SK-N-MC (cell line): ENCODE measurements around the gene EID2B.
A peak's percentile ranks its signal among the peaks of the same experiment; 100 is the strongest.

Source experiments
- DNase-seq: peaks from one replicate; pipeline ENCODE4 v3.0.0-alpha.2; 2011; ENCODE audit warnings: low read depth, low spot score
- H3K27ac ChIP-seq: fragments of 200-600 bp; sonication (generic); 2 replicates; pipeline ENCODE4 v1.5.1; 2016; ENCODE audit warnings: mixed run types
- H3K36me3 ChIP-seq: fragments of 200-600 bp; sonication (generic); 2 replicates; pipeline ENCODE4 v1.6.1; 2017; ENCODE audit warnings: antibody characterized with exemption, low read length, mixed read lengths; ENCODE audit not compliant: insufficient read depth
- H3K4me3 ChIP-seq: fragments of 200-600 bp; sonication (generic); 2 replicates; pipeline ENCODE4 v1.5.1; 2016
- H3K9ac ChIP-seq: fragments of 200-600 bp; sonication (generic); 2 replicates; pipeline ENCODE4 v1.8.0; 2017; ENCODE audit warnings: mixed run types, mixed read lengths; ENCODE audit not compliant: insufficient read length
- H3K9me3 ChIP-seq: fragments of 200-600 bp; sonication (generic); 2 replicates; pipeline ENCODE4 v1.6.1; 2017; ENCODE audit warnings: low read depth, mild to moderate bottlenecking, antibody characterized with exemption, low read length, moderate library complexity, mixed read lengths
- EZH2 ChIP-seq: fragments of 200-600 bp; sonication (generic); IDR thresholded peaks from one replicate; pipeline ENCODE4 v1.6.1; 2017; ENCODE audit warnings: antibody characterized with exemption
- FOXP2 ChIP-seq: optimal IDR thresholded peaks from 2 replicates; pipeline ENCODE3; 2011; ENCODE audit warnings: mild to moderate bottlenecking, moderate library complexity; ENCODE audit not compliant: insufficient read depth; ENCODE audit errors: extremely low read length, control extremely low read depth
- POLR2AphosphoS5 ChIP-seq: IDR thresholded peaks from 2 replicates; pipeline ENCODE4 v1.6.1; 2012; ENCODE audit warnings: mild to moderate bottlenecking, low read depth, low read length, borderline replicate concordance

EID2B gene, protein sequence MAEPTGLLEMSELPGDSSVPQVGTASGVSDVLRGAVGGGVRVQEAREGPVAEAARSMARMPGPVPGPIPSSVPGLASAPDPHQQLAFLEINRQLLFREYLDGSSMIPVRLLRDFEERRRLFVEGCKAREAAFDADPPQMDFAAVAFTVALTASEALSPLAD

DNA sequence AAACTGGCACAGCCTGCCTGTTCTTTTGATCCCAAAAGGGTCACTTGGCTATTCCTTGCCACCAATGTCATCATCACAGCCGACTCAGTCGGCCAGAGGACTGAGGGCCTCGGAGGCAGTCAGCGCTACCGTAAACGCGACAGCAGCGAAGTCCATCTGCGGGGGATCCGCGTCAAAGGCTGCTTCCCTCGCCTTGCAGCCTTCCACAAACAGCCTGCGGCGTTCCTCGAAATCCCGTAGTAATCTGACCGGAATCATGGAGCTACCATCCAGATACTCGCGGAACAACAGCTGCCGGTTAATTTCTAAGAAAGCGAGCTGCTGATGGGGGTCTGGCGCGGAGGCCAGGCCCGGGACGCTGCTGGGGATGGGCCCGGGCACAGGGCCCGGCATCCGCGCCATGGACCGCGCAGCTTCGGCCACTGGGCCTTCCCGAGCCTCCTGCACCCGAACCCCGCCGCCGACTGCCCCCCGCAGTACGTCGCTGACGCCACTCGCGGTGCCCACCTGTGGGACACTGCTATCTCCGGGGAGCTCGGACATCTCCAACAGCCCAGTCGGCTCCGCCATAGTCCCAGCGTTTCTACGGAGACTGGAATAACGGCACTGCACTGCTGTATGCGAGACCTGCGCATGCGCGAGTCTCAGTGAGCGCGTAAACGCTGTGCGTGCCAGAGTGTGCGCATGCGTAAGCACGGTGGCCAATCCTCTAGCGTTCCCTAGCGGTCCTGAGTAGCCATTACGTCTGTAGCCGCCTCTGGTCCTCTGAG lies at the start of gene EID2B:
Gene EID2B, minus strand, starts transcription at position 620 of the 770 bp plus-strand sequence. Its CDS starts 50 bp downstream, at position 570.
- Histone ChIP-seq H3K9me3 (no peaks in the 10 kb centered on the region), H3K9ac (peak within 1 kb of the TSS; percentile 87), H3K27ac (no peak within 1 kb of the TSS), H3K36me3 (no peaks in the 10 kb centered on the region), H3K4me3 (peak within 1 kb of the TSS; percentile 94)
- peak; percentile 90 for DNase-seq
- TF ChIP-seq POLR2AphosphoS5 (peak; percentile 93), EZH2 (no peak), FOXP2 (no peak)

- no peak overlapping the region for H3K27ac ChIP-seq
- H3K4me3 ChIP-seq: no peak overlapping the region
- H3K36me3 ChIP-seq: no peaks in the 10 kb centered on the region
- no peak for TF ChIP-seq FOXP2
- no peak for TF ChIP-seq POLR2AphosphoS5
- TF ChIP-seq EZH2: no peak
- no peak for DNase-seq
- H3K9me3 ChIP-seq: no peaks in the 10 kb centered on the region
- no peak overlapping the region for H3K9ac ChIP-seq
Measured at GRCh38 chr19:39582442-39582841, 49.8 kb upstream of the EID2B start.

DNA sequence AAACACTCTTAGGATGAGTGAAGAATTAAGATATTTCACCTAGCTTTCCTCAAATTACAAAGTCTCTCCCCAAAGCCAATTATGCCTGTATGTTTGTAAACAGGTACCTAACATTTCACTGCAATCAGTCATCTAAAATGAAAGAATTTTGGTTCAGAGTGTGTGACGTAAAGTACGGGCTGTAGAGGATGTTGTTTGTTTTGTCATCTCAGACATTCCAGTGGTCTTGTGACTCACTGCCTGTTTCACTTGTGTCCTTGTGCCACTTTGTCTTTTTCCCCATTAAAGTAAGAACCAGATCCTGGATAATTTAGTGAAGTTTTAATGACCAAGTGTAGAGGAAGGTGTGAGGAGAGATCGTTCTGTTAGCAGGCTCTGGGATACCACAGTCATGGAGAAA lies 36.0 kb upstream of the EID2B start:
- Histone ChIP-seq H3K27ac (no peak overlapping the region), H3K9ac (no peak overlapping the region), H3K4me3 (no peak overlapping the region), H3K36me3 (no peaks in the 10 kb centered on the region), H3K9me3 (no peaks in the 10 kb centered on the region)
- TF ChIP-seq FOXP2 (no peak), EZH2 (no peak), POLR2AphosphoS5 (no peak)
- no peak for DNase-seq

- TF ChIP-seq FOXP2 (no peak), EZH2 (no peak), POLR2AphosphoS5 (no peak)
- Histone ChIP-seq H3K9me3 (no peaks in the 10 kb centered on the region), H3K36me3 (no peaks in the 10 kb centered on the region), H3K4me3 (no peak overlapping the region), H3K9ac (no peak overlapping the region), H3K27ac (no peak overlapping the region)
- DNase-seq: no peak
Measured at GRCh38 chr19:39566064-39566463, 33.4 kb upstream of the EID2B start.

- Histone ChIP-seq H3K36me3 (no peaks in the 10 kb centered on the region), H3K9ac (no peak overlapping the region), H3K4me3 (no peak overlapping the region), H3K9me3 (no peaks in the 10 kb centered on the region), H3K27ac (no peak overlapping the region)
- no peak for DNase-seq
- TF ChIP-seq EZH2 (no peak), POLR2AphosphoS5 (no peak), FOXP2 (no peak)
Measured at GRCh38 chr19:39563408-39563807, 30.8 kb upstream of the EID2B start.

DNA sequence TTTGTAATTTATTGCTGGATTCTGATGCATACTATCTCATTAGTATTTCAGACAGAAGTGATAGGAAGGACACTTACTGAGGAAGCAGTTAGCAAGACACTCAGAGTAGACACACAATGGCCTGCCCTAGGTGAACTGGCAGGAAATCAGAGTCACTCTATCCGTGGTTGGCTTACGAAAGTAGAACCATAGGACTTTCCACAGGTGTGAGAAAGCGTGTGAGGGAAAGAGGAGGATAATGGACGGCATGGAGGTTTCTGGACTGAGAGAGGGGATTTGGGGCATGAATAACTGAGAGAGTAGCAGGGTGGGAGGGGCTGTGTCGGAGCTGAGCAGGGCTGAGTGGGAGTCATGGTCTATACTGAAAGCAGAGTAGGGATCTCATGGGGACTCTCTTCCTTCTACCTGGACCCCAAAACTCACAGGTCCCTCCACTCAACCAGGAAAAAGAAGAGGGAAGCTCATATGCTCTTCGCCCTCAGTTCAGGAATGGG lies 26.0 kb upstream of the EID2B start:
- no peak overlapping the region for H3K27ac ChIP-seq
- no peak overlapping the region for H3K9ac ChIP-seq
- no peaks in the 10 kb centered on the region for H3K9me3 ChIP-seq
- no peak overlapping the region for H3K4me3 ChIP-seq
- DNase-seq: no peak
- TF ChIP-seq FOXP2 (no peak), EZH2 (no peak), POLR2AphosphoS5 (no peak)
- no peaks in the 10 kb centered on the region for H3K36me3 ChIP-seq

- no peaks in the 10 kb centered on the region for H3K36me3 ChIP-seq
- TF ChIP-seq POLR2AphosphoS5: no peak
- TF ChIP-seq FOXP2: no peak
- TF ChIP-seq EZH2: no peak
- DNase-seq: no peak
- H3K9me3 ChIP-seq: no peaks in the 10 kb centered on the region
- H3K9ac ChIP-seq: no peak overlapping the region
- H3K27ac ChIP-seq: no peak overlapping the region
- H3K4me3 ChIP-seq: no peak overlapping the region
Measured at GRCh38 chr19:39557811-39558623, 25.4 kb upstream of the EID2B start.

- no peaks in the 10 kb centered on the region for H3K9me3 ChIP-seq
- H3K9ac ChIP-seq: no peak overlapping the region
- no peaks in the 10 kb centered on the region for H3K36me3 ChIP-seq
- no peak overlapping the region for H3K4me3 ChIP-seq
- no peak for TF ChIP-seq EZH2
- no peak overlapping the region for H3K27ac ChIP-seq
- DNase-seq: no peak
Measured at GRCh38 chr19:39555883-39556282, 23.2 kb upstream of the EID2B start.
